Stomach (tissue), 9 donors: ENCODE results near the gene OR10AD1. TPM values are rescaled to one million over a fixed set of nuclear protein-coding genes. Genes with fewer than 3 reads are reported as not detected.
A peak's percentile ranks its signal among the peaks of the same experiment; 100 is the strongest.

ENCODE experiments used
- DNase-seq, 2 donors: peaks; one replicate each; pipeline versions ENCODE4 v3.0.0 to v3.0.0-alpha.2; 2013 to 2019
- H3K27ac ChIP-seq, 5 donors: fragments of 200-600 bp in 4 of 5; sonication (generic) in 4 of 5; one replicate each; pipeline ENCODE4 v1.5.1; 2013 to 2019; ENCODE audit warnings: mild to moderate bottlenecking in 1 of 5, moderate library complexity in 1 of 5
- H3K27me3 ChIP-seq, 3 donors: fragments of 200-600 bp; sonication (generic); one replicate each; pipeline ENCODE4 v1.5.1; 2017 to 2019; ENCODE audit warnings: mixed run types in 1 of 3
- H3K36me3 ChIP-seq, 4 donors: fragments of 200-600 bp; sonication (generic); 1 replicate in 3 of 4; 2 replicates in 1 of 4; pipeline ENCODE4 v1.5.1; 2016 to 2019
- H3K4me1 ChIP-seq, 4 donors: fragments of 200-600 bp; sonication (generic); one replicate each; pipeline ENCODE4 v1.5.1; 2016 to 2019
- H3K4me3 ChIP-seq, 4 donors: fragments of 200-600 bp; sonication (generic) in 3 of 4; one replicate each; pipeline ENCODE4 v1.5.1; 2016 to 2019; ENCODE audit warnings: mild to moderate bottlenecking in 1 of 4
- H3K9me3 ChIP-seq, 4 donors: fragments of 200-600 bp; sonication (generic); one replicate each; pipeline ENCODE4 v1.5.1; 2016 to 2019
- CTCF ChIP-seq, 7 experiments: fragments of 450-650 bp in 4 of 7; fragments of 200-600 bp in 3 of 7; sonication (generic) in 3 of 7; IDR thresholded peaks; one replicate each; pipeline ENCODE4 v1.5.1; 2016 to 2019; ENCODE audit warnings: antibody characterized with exemption in 7 of 7, control low read depth in 2 of 7, mild to moderate bottlenecking in 1 of 7
- EP300 ChIP-seq: sonication (generic); formaldehyde crosslinking; IDR thresholded peaks from one replicate; pipeline ENCODE4 v1.6.1; 2017; ENCODE audit warnings: antibody characterized with exemption
- POLR2A ChIP-seq, 4 donors: fragments of 450-650 bp; IDR thresholded peaks; one replicate each; pipeline ENCODE4 v1.6.1; 2016; ENCODE audit warnings: antibody characterized with exemption in 4 of 4, control low read depth in 2 of 4, mild to moderate bottlenecking in 1 of 4, moderate library complexity in 1 of 4
- POLR2AphosphoS5 ChIP-seq, 3 donors: sonication (generic); formaldehyde crosslinking; IDR thresholded peaks; one replicate each; pipeline ENCODE4 v1.6.1; 2016; ENCODE audit warnings: antibody characterized with exemption in 3 of 3
- WGBS, 5 donors: extraction: QIAGEN DNeasy Blood & Tissue Kit in 3 of 5; methylation state at CpG; one replicate each; pipeline versions ENCODE4 v1.1.5 to v1.1.7; 2013 to 2018; 5-methylcytosine and 5-hydroxymethylcytosine counted together
- intact Hi-C: fragments of 100-400 bp; cut with DNase I; formaldehyde crosslinking; loops from one replicate; pipeline ENCODE4 v1.15.1; 2023; ENCODE audit warnings: low total_unique reads
- polyA plus RNA-seq, 3 donors: library from polyadenylated mRNA; stranded (reverse); fragments of 200-250 nt; gene quantifications; one replicate each; pipeline ENCODE4 v1.2.3, GENCODE V29; 2013
- total RNA-seq, 5 donors: library from RNA; depleted of rRNA; stranded (reverse); fragments of >200 nt; gene quantifications; one replicate each; pipeline versions ENCODE4 v1.1.0 to v1.2.3, GENCODE V29; 2014 to 2016
- donor health status: healthy with polysubstance abuse.
- donor health status: Bipolar disorder and iron deficiency.
- donor health status: healthy.

OR10AD1 gene
- total and polyA plus RNA-seq, 8 donors, result not detected

- no peak for TF ChIP-seq POLR2AphosphoS5 (IDR thresholded peaks at IDR 0.05)
- no peak for TF ChIP-seq POLR2A (IDR thresholded peaks at IDR 0.05)
- no peak for TF ChIP-seq CTCF (IDR thresholded peaks at IDR 0.05)
- no peak for TF ChIP-seq EP300
- intact Hi-C loops, result no loop called here
- no peak overlapping the region for H3K27ac ChIP-seq
- no peak overlapping the region for H3K4me3 ChIP-seq
- whole genome bisulfite sequencing, 5 donors, result 89 to 94% (median 92%) methylated on average over 8 of the region's 8 CpGs
- peaks cover 0 to 21% (median 4%) of the 10 kb centered on the region in 4 donors for H3K36me3 ChIP-seq
- no peak for DNase-seq
- H3K9me3 ChIP-seq, result peaks cover 18 to 51% (median 35%) of the 10 kb centered on the region in 4 donors
- H3K27me3 ChIP-seq, result no peaks in the 10 kb centered on the region
- peaks cover 4 to 24% (median 14%) of the 10 kb centered on the region in 4 donors for H3K4me1 ChIP-seq
Observed at GRCh38 chr12:48202766-48203165, 326 bp downstream of the OR10AD1 start.

GRCh38 chr12:48201516-48201915, 1.6 kb downstream of the OR10AD1 start:
- H3K9me3 ChIP-seq, result peaks cover 7 to 38% (median 28%) of the 10 kb centered on the region in 4 donors
- no peak overlapping the region for H3K4me3 ChIP-seq
- no peak overlapping the region for H3K27ac ChIP-seq
- TF ChIP-seq EP300, result no peak
- no peak for TF ChIP-seq POLR2AphosphoS5 (IDR thresholded peaks at IDR 0.05)
- no peak for TF ChIP-seq POLR2A (IDR thresholded peaks at IDR 0.05)
- TF ChIP-seq CTCF (IDR thresholded peaks at IDR 0.05), result no peak
- intact Hi-C loops, result no loop called here
- H3K27me3 ChIP-seq, result no peaks in the 10 kb centered on the region
- DNase-seq, result no peak
- peaks cover 0 to 21% (median 4%) of the 10 kb centered on the region in 4 donors for H3K36me3 ChIP-seq
- WGBS, 5 donors, result 92 to 98% (median 95%) methylated on average over 3 of the region's 3 CpGs
- H3K4me1 ChIP-seq, result peaks cover 4 to 33% (median 20%) of the 10 kb centered on the region in 4 donors

GRCh38 chr12:48201091-48201490, 2.0 kb downstream of the OR10AD1 start:
- intact Hi-C loops, result no loop called here
- peaks cover 3 to 34% (median 24%) of the 10 kb centered on the region in 4 donors for H3K9me3 ChIP-seq
- WGBS, 5 donors, result 80 to 90% (median 89%) methylated on average over 3 of the region's 3 CpGs
- H3K27ac ChIP-seq, result no peak overlapping the region
- TF ChIP-seq POLR2AphosphoS5 (IDR thresholded peaks at IDR 0.05), result no peak
- H3K4me1 ChIP-seq, result peaks cover 4 to 33% (median 20%) of the 10 kb centered on the region in 4 donors
- H3K27me3 ChIP-seq, result no peaks in the 10 kb centered on the region
- DNase-seq, result no peak
- H3K4me3 ChIP-seq, result no peak overlapping the region
- H3K36me3 ChIP-seq, result peaks cover 0 to 21% (median 4%) of the 10 kb centered on the region in 4 donors

GRCh38 chr12:48199774-48200221, 3.3 kb downstream of the OR10AD1 start:
- WGBS, 5 donors, result 44 to 61% (median 50%) methylated on average over 3 of the region's 3 CpGs
- peaks cover 4 to 33% (median 20%) of the 10 kb centered on the region in 4 donors for H3K4me1 ChIP-seq
- H3K36me3 ChIP-seq, result peaks cover 0 to 10% (median under 1%) of the 10 kb centered on the region in 4 donors
- TF ChIP-seq POLR2AphosphoS5 (IDR thresholded peaks at IDR 0.05), result no peak
- no peak for TF ChIP-seq EP300
- no peak for TF ChIP-seq POLR2A (IDR thresholded peaks at IDR 0.05)
- TF ChIP-seq CTCF (IDR thresholded peaks at IDR 0.05), result no peak
- no peaks in the 10 kb centered on the region for H3K27me3 ChIP-seq
- intact Hi-C loops, result no loop called here
- no peak overlapping the region for H3K4me3 ChIP-seq
- H3K9me3 ChIP-seq, result peaks cover 3 to 21% (median 14%) of the 10 kb centered on the region in 4 donors
- peak in 1 of 2 donors; percentile 55 for DNase-seq
- H3K27ac ChIP-seq, result peak overlapping the region in 4 of 5 donors; percentile 92 to 98 (median 96)

- peaks cover 4 to 33% (median 20%) of the 10 kb centered on the region in 4 donors for H3K4me1 ChIP-seq
- peaks cover 0 to 5% (median 0%) of the 10 kb centered on the region in 4 donors for H3K36me3 ChIP-seq
- TF ChIP-seq CTCF (IDR thresholded peaks at IDR 0.05), result no peak
- TF ChIP-seq POLR2AphosphoS5 (IDR thresholded peaks at IDR 0.05), result no peak
- no peak for TF ChIP-seq EP300
- no peak for TF ChIP-seq POLR2A (IDR thresholded peaks at IDR 0.05)
- 63 to 71% (median 70%) methylated on average over 10 of the region's 10 CpGs for WGBS, 5 donors
- H3K27ac ChIP-seq, result peak overlapping the region; percentile 92 to 98 (median 96)
- H3K27me3 ChIP-seq, result no peaks in the 10 kb centered on the region
- intact Hi-C loops, result no loop called here
- H3K9me3 ChIP-seq, result peaks cover 3 to 14% (median 9%) of the 10 kb centered on the region in 4 donors
- H3K4me3 ChIP-seq, result peak overlapping the region; percentile 45 to 70 (median 65)
- no peak for DNase-seq
Observed at GRCh38 chr12:48198985-48199384, 4.1 kb downstream of the OR10AD1 start.
